ENCODE results near the gene JUND. TPM values are rescaled to one million over a fixed set of nuclear protein-coding genes. Genes with fewer than 3 reads are reported as not detected.

JUND gene
- total and polyA plus RNA-seq, 2 of the 4 experiments (the other 2 are of a cell fraction): 14.2 to 77.2 TPM

GRCh38 chr19:18263324-18264136 lies 17.9 kb downstream of the JUND start (continued):
- no peak for TF ChIP-seq MXI1 (IDR thresholded peaks at IDR 0.05; ENCODE audit: borderline replicate concordance, low read depth, low read length)

GRCh38 chr19:18262917-18263316 lies 18.5 kb downstream of the JUND start:
- Histone ChIP-seq H3K27ac (ENCODE audit: insufficient read depth, low read length) (no peak overlapping the region), H3K4me1 (ENCODE audit: control insufficient read depth, insufficient read depth, low read length) (no peaks in the 10 kb centered on the region), H3K9me1 (ENCODE audit: insufficient read depth, low read length) (peaks cover 3% of the 10 kb centered on the region; the same call in 1 of the 2 replicates), H3K4ac (ENCODE audit: low read depth, low read length) (no peak overlapping the region), H3K79me1 (ENCODE audit: low read depth in 1 of 2, low read length in 2 of 2) (no peaks in the 10 kb centered on the region), H2AK5ac (ENCODE audit: low read depth, low read length) (no peak overlapping the region), H3K4me2 (ENCODE audit: low read depth, low read length) (no peak overlapping the region), H4K91ac (ENCODE audit: insufficient read depth, low read depth, low read length) (no peak overlapping the region), H3K9me3 (ENCODE audit: control insufficient read depth, insufficient read depth, low read length) (no peaks in the 10 kb centered on the region), H4K5ac (ENCODE audit: low read depth, low read length) (no peak overlapping the region), H2BK120ac (ENCODE audit: low read depth, low read length) (no peak overlapping the region), H3K14ac (replicated peaks; ENCODE audit: low read depth, low read length) (no peak overlapping the region), H2BK5ac (ENCODE audit: low read depth, low read length, poor library complexity, severe bottlenecking) (no peak overlapping the region), H4K8ac (ENCODE audit: low read depth in 2 of 2, low read length in 2 of 2) (no peak overlapping the region), H3K36me3 (ENCODE audit: control insufficient read depth, insufficient read depth, low read length) (peaks cover 33% of the 10 kb centered on the region), H3K56ac (ENCODE audit: extremely low read depth, insufficient read depth, low read length) (no peak overlapping the region), H3K9ac (ENCODE audit: low read depth, low read length) (no peak overlapping the region), H4K20me1 (ENCODE audit: insufficient read depth, low read length) (peaks cover 4% of the 10 kb centered on the region; the same call in 1 of the 2 replicates), H3K27me3 (ENCODE audit: control insufficient read depth, insufficient read depth, low read length) (no peaks in the 10 kb centered on the region), H3K4me3 (ENCODE audit: insufficient read depth, low read depth, low read length) (no peak overlapping the region), H2AFZ (replicated peaks; ENCODE audit: low read length, poor library complexity) (no peak overlapping the region), H2BK20ac (ENCODE audit: low read depth, low read length) (no peak overlapping the region), H3K23ac (ENCODE audit: low read depth, low read length) (no peak overlapping the region), H3K18ac (ENCODE audit: low read depth, low read length) (no peak overlapping the region), H2AK9ac (replicated peaks; ENCODE audit: low read depth, low read length, poor library complexity) (no peak overlapping the region), H2BK15ac (ENCODE audit: low read depth, low read length) (no peak overlapping the region)
- peak; percentile 34 for ATAC-seq (ENCODE audit: low read depth)
- no TSS peak for BruUV-seq (replicated peaks)
- WGBS, 2 experiments (ENCODE audit: extremely low coverage in 2 of 2, insufficient read length in 1 of 2): 79% methylated on average over 4 of the region's 10 CpGs; no CpG with 5 or more reads in 1 of the 2 experiments
- no peak for DNase-seq
- intact Hi-C loops (cut with micrococcal nuclease) (no loop called here), dilution Hi-C loops (cut with HindIII; ENCODE audit: low sequenced_read_pairs, unreplicated experiment) (no loop called here), in situ Hi-C loops (cut with MboI; ENCODE audit: low sequenced_read_pairs) (no loop called here)
- POLR2A ChIA-PET (ENCODE audit: unreplicated experiment): no interaction called here
- TF ChIP-seq CEBPB (IDR thresholded peaks at IDR 0.05; ENCODE audit: low read depth, low read length) (no peak), MXI1 (IDR thresholded peaks at IDR 0.05; ENCODE audit: borderline replicate concordance, low read depth, low read length) (no peak), USF2 (IDR thresholded peaks at IDR 0.05; ENCODE audit: low read depth, low read length) (no peak), CTCF (conservative IDR thresholded peaks at IDR 0.05; ENCODE audit: low read depth, low read length) (no peak), RFX5 (IDR thresholded peaks at IDR 0.05; ENCODE audit: low read depth, low read length) (no peak), POLR2A (IDR thresholded peaks at IDR 0.05; ENCODE audit: low read depth, low read length) (no peak)
- CTCF ChIA-PET: interaction anchor here (1.6 kb wide), 1 partner anchor 17 kb away, joined by 5 read pairs; no protein-coding TSS in a partner anchor
